Renal pelvis (tissue), 4 donors: ENCODE results near the gene PNPLA3. TPM values are rescaled to one million over a fixed set of nuclear protein-coding genes. Genes with fewer than 3 reads are reported as not detected.
A peak's percentile ranks its signal among the peaks of the same experiment; 100 is the strongest.

Experiments
- DNase-seq: peaks from one replicate; pipeline ENCODE4 v3.0.0-alpha.2; 2013
- polyA plus RNA-seq, 3 donors: library from polyadenylated mRNA; unstranded; fragments of 120-200 nt; gene quantifications; one replicate each; pipeline ENCODE4 v1.2.1, GENCODE V29; 2013; ENCODE audit not compliant: insufficient read length in 3 of 3

PNPLA3 gene
- polyA plus RNA-seq, 3 donors, result 1.8 to 2.9 (median 2.8) TPM

DNA sequence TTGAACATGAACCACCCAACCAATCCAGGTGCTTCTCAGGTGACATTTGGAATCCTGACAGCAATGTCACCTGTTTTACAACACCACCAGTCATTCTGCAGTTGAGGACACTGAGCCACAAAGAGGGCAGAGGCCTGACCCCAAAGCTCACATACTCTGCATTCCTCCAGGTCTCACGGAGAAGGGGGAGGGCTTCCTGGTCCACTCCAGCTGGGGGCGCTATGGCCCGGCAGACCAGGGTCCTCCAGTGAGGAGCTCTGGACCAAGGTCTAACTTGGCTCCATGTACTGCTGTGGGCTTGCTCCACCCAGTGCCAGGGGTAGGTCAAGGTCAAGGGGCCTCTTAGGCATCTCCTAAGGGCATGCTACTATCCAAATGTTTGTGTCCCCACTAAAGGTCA is 1.5 kb upstream of the PNPLA3 start:
- DNase-seq, result no peak

DNA sequence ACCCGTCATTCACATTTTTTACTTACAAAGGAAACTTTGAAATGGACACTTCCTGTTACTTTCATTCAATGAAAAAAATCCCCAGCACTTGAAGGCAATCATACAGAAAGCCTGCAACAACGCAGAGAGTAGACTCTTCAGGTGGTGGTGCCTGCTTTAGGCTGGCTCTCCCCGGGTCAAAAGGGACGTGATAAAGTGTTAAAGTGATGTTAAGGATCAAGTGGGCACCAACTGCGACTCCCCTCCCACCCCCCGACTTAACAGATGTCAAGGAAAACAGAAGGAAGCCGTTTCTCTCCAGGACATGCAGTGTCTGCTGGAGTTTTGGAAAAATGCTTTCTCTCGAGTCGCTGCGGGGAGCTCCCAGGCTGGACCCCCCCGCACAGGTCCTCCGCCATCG is 414 bp upstream of the PNPLA3 start:
- DNase-seq, result no peak

DNA sequence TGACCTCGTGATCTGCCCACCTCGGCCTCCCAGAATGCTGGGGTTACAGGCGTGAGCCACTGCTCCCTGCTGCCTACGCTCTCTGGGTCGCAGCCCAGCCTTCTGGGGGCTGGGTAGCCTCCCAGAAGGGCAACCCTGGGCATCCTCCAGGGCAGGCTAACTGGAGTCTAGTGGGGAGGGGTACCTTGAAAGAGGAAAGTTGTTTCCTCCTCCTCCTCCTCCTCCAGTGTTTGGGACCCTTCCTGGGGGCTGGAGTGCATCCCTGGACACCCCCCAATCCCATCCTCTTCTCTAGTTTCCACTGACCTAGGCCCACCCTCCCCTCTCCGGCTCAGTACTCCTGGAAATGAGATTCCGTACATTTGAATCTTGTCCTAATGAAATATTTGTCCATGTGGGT is 1.3 kb downstream of the PNPLA3 start:
- DNase-seq, result no peak

DNA sequence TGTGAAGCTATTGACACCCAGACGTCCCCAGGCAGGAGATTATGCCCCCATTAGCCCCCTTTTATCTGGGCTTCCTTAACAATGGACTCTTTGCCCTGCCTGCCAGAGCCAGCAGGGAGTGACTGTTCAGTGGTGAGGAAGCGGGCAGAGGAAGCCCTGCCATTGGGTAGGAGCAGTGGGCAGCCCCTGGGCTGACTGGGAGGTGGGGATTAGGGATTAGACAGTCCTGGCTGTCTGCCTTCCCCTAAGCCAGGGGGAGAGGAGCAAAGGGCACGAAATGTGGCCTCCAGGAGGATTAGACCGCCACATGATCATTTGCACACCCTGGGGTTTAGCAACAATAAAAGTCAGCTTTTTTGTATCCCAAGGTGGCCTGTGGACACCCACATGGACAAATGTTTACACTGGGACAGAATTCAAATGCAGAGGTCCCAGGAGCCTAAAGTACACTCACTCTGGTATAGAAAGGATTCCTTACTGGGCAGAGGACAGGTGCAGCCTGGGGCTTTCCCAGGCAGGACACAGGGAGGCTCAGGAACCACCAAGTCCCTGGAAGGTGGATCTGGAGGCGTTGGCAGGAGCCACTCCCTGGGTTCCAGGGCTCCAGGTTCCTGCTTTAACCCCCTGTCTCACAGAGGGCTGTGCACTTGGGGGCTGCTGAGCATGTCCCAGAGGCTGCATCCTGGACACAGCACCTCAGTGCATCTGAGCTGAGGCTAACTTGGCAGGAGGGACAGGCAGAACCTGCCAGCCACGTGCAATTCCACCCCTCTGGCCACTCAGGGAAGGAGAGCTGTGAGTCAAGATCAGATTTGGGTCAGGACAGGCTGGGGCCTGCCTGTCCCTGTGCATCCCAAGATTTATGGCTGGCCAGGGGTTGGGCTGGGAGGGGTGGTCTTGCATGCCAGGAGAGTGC is 2.1 kb downstream of the PNPLA3 start:
- no peak for DNase-seq

DNA sequence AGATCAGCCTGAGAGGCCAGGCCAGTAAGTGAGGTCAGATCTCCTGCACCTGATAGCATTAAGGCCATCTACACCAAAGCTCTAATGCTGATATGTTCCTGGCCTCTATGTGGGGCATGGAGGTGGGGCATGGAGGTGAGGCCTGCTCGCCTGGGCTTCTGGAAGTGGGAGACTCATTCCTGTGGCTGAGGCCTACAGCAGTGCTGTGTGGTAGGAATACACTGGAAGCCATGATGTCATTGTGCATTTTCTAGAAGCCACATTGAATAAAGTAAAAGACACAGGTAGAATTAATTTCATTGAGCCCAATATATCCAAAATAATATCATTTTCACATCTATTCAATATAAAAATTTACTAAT is 2.7 kb downstream of the PNPLA3 start:
- no peak for DNase-seq

DNA sequence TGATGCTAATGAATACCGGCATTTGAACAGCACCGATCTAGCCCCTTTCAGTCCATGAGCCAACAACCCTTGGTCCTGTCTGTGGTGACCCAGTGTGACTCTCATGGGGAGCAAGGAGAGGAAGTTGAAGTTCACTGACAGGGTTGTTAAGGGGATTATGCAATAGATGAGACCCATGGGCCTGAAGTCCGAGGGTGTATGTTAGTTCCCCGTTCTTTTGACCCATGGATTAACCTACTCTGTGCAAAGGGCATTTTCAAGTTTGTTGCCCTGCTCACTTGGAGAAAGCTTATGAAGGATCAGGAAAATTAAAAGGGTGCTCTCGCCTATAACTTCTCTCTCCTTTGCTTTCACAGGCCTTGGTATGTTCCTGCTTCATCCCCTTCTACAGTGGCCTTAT is 4.9 kb downstream of the PNPLA3 start:
- no peak for DNase-seq

DNA sequence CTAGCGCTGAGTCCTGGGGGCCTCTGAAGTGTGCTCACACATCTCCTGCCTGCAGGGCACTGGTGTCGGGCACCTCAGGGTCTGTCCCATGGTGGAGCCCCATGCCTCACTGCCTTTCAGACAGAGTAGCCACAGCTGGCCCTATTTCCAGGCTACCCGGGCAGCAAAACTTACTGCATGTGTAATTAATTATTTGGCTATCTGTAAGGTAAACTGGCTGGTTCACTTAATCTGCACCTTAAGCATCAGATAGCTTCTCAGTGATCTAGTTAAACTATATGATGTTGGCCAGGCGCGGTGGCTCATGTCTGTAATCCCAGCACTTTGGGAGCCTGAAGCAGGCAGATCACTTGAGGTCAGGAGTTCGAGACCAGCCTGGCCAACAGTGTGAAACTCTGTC is 5.3 kb downstream of the PNPLA3 start:
- DNase-seq, result no peak

DNA sequence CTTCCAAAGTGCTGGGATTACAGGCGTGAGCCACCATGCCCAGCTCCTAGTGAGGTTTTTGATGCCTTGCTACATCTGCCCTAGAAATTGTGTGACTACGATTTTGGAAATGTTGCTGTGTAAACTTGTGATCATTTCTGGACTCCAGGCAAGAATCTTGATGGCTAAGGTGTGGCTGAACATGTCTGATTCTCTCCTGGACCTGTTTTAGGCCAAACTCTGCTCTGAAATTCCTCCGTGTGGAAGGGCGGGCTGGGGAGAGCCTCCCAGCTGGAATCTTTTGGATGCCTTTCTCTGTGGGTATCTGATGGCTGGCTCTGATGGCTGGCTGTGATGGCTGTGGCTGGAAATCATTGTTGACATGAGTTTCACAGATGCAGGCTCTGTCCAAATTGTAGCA is 8.2 kb downstream of the PNPLA3 start:
- no peak for DNase-seq

DNA sequence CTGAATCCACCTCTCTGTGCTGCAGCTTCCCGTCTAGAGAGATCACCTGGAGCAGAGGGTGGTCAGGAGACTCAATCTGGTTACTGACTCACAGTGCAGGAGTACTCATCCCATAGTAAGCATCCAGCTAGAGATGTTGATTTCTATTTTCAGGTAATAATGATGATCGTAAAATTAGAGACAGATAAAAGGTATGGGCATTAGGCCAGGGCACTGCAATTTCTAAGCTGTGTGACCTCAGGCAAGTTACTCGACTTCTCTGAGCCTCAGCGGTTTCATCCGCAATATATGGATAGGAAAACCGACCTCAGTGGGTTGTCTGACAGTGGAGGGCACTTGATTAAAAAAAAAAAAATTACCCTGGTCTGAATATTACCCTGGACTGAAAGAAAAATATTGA is 17.8 kb downstream of the PNPLA3 start:
- DNase-seq, result no peak

DNA sequence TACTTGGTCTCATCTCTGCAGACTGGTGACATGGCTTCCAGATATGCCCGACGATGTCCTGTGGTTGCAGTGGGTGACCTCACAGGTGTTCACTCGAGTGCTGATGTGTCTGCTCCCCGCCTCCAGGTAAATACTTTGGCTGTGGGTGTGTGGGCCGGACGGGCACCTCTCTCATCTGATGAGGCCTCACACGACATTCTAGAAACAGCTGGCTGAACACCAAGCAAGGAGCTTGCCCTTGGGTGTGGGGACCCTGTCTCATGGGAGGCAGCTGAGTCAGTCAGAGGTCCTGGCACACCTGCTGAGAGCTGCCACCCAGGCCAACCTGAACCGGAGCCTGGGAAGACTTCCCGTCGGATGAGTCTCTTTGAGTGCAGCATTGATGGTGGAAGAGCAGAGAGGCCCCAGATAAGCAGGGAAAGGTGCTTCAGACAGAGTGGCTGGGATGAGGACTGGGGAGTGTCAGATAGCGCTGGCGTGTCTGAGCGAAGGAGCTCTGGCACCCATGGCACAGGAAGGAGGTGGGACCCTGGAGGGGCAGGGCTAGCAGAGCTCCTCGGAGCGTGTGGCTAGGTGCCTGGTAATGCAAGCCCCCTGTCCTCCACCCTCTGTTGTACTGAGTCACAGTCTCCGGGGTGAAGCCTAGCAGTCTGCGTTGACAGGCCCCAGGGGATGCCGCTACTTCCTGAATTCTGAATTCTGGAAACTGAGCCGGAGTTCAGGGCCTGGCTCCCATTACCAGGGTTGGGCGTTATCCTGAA is 21.2 kb downstream of the PNPLA3 start:
- no peak for DNase-seq

DNA sequence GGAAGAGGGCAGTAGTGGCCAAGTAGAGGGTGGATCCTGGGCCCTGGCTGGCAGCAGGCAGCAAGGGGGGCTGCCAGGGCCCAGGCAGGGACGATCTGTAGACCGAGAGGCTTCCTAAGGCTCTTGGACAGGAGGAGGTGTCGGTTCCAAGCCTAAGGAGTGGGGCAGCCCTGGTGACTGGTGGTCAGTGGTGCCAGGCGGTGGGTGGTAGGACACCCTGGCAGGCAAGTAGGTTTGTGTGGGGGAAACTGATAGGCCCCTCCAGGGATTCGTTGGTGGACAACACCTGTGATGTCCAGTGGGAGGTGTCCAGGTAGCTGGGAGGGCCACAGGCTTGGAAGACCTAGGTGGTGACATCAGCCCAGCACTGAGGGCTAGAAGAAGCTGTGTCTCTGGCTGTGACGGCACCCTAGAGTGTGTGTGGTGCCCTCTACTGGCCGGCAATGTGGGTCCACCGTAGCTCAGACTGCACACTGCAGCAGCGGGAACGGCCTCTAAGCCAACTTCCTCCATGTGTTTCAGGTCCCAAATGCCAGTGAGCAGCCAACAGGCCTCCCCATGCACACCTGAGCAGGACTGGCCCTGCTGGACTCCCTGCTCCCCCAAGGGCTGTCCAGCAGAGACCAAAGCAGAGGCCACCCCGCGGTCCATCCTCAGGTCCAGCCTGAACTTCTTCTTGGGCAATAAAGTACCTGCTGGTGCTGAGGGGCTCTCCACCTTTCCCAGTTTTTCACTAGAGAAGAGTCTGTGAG is 22.2 kb downstream of the PNPLA3 start:
- peak; percentile 54 for DNase-seq

DNA sequence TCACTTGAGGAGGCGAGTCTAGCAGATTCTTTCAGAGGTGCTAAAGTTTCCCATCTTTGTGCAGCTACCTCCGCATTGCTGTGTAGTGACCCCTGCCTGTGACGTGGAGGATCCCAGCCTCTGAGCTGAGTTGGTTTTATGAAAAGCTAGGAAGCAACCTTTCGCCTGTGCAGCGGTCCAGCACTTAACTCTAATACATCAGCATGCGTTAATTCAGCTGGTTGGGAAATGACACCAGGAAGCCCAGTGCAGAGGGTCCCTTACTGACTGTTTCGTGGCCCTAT is 22.7 kb downstream of the PNPLA3 start:
- no peak for DNase-seq

DNA sequence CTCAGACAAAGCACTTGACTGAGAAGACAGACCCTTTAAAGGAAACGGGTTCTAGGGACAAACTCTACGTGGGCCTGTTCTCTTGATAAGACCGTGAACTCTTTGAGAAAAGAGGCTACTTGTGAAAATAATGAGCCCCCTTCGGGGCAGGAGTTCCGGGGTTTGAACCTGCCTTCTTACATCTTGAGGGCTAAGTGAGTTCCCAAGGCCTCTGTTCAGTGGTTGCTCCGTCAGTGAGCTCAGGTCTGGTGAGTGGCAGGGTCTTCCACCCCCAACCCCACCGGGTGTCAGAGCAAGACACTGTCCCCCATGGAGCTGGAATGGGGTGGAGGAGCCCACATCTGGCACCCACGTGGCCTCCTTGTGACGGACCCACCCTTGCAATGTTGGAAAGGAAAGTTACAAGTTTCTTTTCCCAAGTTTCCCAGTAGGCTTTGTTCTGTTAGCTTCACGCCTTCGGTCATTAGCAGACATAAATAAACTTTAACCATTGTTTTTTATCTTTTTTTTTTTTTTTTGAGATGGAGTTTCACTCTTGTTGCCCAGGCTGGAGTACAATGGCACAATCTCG is 25.3 kb downstream of the PNPLA3 start:
- no peak for DNase-seq

DNA sequence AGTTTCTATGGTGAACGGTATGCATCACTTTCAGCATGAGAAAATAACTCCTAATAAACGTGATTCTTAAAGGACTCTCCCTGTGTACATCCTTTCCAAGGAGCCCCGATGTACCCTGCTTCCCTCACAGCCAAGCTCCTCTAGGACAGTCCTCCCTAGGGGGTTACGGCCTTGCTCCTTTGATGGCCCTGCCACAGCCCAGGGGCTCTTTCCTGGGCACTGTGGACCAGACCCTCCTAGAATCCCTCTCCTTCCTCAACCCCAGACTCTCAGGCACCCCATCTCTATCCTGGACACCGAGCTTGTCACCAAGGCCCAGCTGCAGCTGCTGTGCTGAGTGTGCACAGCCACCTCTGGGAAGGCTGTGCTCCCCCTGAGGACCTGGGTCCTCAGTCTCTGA is 27.8 kb downstream of the PNPLA3 start:
- DNase-seq, result no peak

DNA sequence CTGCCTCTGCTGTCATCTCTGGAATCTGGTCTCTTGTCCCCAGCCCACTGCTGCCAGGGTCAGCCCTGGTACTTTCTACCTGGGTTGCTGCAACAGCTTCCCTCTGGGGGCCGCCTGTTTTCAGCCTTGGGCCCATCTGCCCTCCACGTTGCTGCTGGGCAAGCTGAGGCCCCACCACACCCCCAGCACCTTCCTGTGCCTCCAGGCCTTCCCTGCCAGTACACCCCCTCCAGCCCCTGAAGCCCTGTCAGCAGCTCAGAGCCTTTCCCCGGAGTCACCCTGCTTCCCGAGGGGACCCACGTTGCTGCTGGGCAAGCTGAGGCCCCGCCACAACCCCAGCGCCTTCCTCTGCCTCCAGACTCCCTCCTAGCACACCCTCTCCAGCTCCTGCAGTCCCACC is 28.4 kb downstream of the PNPLA3 start:
- no peak for DNase-seq

DNA sequence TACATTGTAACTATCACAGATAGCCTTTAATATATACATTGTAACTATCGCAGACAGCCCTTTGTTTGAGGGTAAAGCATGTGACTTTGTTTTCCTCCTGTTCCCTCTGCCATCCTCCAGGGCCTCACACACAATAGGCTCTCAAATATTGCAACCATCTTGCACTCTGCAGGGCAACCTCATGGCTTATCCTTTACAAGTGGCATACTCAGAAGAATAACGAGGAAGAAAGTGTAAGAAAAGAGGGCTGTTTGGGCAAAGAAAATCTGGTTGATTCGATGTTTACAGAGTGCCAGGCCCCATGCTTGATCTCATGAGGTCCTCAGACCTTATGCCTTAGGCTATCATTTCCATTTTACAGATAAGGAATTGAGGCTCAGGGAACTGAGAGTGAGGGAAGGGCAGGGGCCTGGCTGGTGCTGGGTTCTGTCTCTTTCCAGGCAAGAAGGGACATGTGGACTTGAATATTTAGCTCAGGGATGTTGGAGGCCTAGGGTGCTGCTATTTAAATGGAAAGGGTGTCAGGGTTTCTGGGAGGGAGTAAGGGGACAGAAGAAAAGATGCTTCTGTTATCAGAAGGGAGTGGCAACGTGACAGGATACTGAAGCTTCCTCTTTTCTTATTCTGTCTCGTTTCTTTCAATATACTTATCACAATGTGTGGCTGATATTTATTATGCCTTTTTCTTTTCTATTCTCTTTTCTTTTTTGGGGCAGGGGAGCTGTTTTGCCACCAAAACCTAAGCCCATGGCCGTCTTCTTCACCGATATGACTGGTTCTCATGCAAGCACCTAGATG is 30.6 kb downstream of the PNPLA3 start:
- no peak for DNase-seq

DNA sequence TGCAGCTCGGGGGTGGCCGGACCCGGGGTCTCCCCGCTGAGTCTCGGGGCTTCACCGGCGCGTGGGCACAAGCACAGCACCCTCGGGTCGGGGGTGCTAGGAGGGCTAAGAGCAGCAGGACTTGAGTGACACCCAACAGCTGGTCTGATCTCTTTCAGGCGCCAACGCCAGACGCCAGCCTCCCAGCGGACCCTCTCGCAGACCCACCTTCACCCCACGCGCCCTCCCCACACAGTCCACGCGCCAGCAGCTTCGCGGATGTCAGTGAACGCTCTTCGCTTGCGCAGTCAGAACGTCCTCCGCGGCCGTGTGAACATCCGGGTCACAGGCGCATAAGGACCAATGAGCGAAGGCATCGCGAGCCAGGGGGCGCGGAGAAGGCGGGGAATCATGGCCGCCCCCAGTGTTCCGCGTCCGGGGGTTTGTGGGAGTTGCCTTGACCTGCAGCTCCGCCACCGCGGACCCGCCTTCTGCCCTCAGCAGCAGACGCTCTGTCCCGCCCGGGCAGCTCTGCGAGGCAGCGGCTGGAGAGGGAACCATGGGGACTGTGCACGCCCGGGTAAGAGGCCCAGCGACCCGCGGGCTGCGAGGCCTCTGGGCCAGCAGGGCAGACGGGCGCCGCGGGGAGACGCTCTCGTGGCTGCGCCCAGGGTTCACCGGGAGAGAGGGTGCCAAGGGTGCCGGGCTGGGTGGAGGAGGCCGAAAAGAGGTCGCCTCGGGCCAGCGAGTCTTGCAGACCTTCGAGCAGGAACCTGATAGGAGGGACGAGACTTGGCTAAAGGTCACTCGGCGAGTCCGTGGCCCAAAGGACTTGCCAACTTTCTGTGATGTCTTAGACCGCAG is 31.7 kb downstream of the PNPLA3 start, which contains the start of gene SAMM50:
Gene SAMM50, plus strand, starts transcription at position 403 of the 843 bp plus-strand sequence. Its CDS starts 136 bp downstream, at position 539.
- peak; percentile 93 for DNase-seq

DNA sequence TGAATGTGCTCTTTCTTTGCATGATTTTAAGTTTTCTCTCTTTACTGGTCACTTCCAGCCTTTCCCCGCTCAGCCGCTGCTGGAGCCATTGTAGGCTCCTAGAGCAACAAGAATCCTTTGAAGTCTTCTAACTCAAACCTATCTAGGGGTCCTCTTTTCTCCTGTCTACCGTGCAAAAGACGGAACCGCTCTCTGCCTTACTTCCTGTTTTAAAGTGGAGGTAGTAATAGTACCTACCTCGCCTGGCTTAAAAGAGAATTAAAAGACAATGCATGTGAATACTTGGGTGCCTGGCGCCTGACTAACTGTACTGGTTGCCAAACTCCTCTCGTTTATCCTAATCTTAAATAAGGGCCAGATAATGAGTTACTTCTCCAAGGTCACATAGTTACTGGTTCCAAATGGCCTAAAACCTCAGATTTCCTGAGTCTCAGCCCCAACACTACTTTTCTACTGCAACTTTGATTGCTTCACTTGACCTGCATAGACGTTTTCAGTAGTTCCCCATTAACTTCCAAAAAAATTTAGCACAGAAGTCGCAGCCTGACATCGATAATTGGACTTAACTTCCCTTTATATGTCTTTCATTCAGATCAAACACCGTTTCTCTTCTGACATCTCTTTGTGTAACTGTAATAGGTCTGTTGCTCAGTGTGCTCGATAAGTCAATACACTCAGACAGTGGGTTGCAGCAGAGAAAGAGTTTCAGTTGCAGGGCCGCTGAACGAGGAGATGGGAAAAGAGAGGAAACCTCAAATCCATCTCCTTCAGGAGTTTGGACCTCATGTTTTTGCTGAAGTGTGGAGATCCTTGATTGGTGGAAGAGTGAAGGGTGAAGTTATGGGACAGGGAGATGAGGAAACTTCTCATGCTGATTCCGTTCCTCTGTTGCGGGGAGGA is 32.5 kb downstream of the PNPLA3 start:
- DNase-seq, result no peak

DNA sequence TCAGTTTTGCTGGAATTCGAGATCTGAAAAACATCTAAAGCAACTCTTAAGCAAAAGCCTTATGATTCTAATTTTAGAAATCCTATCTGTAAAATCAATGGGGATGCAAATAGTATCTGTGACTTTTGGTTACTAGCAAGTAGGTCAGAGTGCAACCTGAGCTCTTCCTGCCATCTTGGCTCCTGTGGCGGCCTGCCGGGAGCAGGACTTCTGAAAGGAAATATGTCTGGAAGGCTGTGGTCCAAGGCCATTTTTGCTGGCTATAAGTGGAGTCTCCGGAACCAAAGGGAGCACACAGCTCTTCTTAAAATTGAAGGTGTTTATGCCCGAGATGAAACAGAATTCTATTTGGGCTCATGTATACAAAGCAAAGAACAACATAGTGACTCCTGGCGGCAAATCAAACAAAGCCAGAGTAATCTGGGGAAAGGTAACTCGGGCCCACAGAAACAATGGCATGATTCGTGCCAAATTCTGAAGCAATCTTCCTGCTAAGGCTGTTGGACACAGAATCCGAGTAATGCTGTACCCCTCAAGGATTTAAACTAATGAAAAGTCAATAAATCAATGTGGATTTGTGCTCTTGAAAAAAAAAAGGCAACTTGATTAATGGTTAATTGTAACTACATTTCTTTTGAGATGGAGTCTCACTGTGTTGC is 33.3 kb downstream of the PNPLA3 start:
- DNase-seq, result no peak
